ENCODE measurements around the gene BCL2L11.

Gene BCL2L11

DNA sequence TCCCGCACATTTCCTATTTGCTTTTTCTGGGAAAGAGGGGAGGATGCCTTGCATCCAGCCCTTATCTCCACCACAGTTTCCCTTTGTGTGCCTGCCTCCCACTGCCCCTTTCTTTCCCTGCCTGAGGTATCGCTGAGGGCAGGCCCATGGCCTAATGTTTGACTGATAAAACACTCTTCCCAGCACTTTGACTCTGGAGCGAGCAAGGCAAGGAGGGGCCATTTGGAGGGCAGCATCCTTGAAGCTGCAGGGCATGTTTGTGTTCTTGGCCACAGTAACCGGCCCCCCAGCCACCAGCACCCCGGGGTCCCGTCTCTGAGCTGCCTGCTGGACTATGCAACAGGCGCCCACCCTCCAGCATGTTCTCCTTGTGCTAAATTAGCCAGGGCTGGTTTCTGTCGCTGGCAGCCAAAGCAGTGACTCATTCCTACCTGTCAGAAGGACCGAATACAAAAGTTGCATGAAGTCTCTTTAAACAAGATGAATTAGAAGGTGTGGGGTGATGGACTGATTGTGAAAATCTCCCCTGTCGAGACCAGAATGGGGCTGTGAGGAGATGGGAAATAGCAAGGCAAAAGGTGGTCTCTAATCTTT lies 50.7 kb downstream of the BCL2L11 start:
- no peak for DNase-seq

- DNase-seq: no peak
These were observed 52.0 kb downstream of the BCL2L11 start for GRCh38 chr2:111172666-111173065.

DNA sequence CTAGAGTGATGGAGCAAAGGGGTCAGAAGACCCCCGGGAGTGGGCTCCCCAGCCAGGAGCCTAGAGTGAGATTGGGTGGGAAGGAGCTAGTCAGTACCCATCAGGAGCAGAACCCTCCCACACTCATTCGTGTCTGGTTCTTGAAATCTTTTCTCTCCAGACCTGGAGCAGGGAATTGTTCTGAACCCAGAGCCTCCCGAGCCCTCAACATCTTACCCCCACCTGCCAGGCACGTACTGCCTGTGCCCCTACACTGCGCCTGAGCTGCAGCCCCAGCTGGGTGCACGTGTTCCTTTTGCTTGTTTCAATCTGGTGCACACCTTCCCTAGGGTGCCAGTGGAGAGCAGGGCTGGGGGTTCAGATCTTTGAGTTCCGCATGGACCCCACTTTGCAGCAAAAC lies 52.6 kb downstream of the BCL2L11 start:
- no peak for DNase-seq

- DNase-seq: no peak
These were observed 53.1 kb downstream of the BCL2L11 start for GRCh38 chr2:111173856-111174255.

DNA sequence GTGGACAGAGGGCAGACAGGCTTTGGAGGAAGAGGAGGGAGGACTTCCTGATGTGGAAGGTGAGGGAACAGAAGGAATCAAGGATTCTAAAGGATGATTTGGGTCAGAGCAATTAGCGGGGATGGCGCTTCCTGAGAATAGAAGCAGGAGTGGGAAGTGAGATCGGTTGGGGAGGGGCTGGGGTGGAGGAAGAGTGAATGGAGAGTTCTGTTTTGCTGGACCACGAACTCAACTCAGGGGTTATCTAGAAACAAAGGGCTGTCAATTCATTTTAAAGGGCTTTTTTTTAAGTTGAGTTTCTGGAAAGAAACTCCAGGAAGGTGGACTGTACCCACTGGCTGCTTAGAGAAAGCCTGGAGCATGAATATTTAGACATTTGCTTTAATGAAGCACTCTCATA lies 54.9 kb downstream of the BCL2L11 start:
- DNase-seq: no peak

DNA sequence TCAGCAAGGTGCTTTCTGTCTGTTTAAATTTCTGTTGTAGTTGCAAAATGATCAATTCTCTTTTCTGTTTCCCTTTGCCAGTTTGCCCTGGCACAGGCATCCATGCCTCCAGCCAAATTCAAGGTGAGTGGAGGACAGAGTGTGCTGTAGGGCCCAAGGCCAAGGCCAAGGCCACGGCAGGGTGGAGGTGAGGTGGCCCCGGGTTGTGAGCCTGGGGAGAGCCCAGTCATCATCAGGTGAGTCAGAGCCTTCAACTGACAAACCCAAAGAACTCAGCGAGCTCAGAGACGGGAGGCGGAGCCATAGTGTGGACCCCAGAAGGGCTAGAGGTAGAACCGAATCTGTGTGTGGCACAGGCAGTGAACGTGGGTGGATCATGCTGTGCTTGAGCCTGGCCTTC lies 55.7 kb downstream of the BCL2L11 start:
- DNase-seq: no peak

- no peak for DNase-seq
These were observed 56.2 kb downstream of the BCL2L11 start for GRCh38 chr2:111176867-111177266.

DNA sequence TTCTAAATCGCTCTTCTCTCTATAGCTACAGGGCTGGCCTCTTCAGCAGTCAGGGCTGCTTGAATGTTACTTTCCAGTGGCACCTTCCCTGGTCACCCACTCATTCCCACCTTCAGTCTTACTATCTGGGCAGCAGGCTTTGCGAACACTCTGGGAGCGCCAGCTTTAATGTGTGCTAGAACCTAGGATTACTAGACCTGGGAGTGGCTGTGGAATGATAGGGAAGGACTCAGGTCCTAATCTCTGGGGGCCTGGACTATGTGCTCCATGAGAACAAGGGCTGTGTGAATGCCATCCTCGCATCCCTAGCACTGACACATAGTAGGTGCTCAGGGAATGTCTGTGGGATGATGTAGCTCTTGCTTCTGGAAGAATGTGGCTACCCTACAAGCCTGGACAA lies 57.6 kb downstream of the BCL2L11 start:
- DNase-seq: no peak

DNA sequence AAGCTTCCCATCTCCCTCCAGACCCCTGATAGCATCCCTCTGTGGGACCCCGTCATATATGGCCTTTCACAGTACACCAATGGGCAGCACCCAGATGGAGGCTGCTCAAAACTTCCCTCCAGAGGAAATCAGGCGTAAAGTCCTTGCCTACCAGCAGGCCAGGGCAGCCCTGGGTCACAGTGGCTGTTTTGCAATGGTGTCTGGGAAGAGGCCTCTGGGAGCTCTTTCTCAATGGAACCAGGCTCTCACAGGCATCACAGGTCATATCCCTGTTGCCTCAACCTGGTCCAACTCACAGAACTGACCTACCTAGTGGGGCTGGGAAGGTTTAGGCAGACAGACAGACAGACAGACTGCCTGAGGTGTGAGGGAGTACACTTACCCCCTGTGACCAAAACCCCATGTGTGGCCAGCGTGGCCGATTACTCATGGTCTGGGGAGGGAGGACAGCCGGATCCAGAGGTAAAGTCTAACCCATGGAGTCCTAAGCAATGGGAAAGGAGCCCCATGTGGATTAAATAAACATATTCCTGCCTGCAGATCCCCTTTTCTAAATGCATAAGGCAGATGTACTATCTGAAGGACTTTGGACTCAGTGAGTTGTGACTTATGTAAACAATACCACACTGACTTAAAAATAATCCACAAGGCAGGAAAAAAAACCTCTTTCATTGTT lies 58.2 kb downstream of the BCL2L11 start:
- DNase-seq: no peak

GRCh38 chr2:111182121-111182520 lies 61.4 kb downstream of the BCL2L11 start:
- DNase-seq: no peak

- no peak for DNase-seq
These were observed 62.0 kb downstream of the BCL2L11 start for GRCh38 chr2:111182740-111183139.

DNA sequence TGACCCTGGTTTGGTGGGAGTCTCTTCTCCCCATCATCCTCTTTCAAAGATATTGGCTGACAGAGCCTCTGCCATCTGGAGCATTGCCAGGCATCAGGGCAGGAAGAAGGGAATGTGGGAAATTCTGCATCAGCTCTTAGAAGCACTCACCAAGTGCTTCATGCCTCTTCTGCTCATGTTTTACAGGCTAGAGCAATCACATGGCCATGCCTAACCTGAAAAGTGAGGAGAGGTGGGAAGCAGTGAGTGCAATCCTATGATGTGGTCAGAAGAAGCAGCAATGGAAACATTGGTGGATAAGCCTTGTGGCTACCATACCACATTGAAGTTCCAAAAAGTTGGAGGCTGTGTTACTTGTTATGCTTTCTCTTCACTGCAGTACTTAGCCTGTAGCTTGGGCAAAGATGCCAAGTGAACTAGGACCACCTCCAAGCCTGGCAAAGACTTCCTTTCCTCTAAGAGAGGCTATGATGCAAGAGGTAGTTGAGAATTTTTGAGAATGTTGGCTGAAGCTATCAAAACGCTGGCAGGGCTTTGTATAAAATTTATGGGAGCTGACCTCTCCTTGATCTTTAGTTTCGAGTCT lies 64.1 kb downstream of the BCL2L11 start:
- no peak for DNase-seq

DNA sequence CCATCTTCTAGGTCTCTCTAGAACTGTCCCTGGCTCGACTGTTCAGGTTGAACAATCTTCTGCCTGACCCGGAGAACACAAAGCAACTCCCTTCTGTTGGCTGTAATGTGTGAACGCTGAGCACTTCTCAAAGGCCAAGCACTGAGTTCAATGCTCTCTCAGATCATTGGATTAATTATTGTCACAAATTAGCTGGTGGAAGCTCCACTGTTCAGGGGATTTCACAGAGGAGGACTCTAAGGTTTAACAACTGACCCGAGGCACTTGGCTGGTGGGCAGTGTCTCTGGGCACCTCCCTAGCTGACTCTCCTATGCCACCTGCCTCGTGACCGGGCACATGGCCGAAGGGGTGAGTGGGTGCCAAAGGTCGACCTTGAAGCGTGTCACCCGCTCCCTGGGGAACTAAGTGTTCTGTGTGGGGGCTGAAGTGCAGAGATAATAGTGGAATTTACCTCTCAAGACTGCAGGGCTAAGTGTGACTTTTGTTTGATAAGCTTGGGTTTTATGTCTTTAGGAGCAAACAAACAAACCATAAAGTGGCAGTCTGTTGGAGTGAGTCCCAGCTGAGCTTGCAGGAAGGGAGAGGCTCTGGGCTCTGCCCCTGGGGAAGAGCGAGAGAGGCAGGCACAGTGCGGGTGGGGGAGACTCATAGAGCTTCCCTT lies 64.8 kb downstream of the BCL2L11 start:
- DNase-seq: no peak

- no peak for DNase-seq
These were observed 65.5 kb downstream of the BCL2L11 start for GRCh38 chr2:111186121-111186715.

GRCh38 chr2:111186933-111187332 lies 66.2 kb downstream of the BCL2L11 start:
- DNase-seq: no peak

- no peak for DNase-seq
These were observed 68.0 kb downstream of the BCL2L11 start for GRCh38 chr2:111188681-111189080.

GRCh38 chr2:111189106-111189505 lies 68.4 kb downstream of the BCL2L11 start:
- DNase-seq: no peak

GRCh38 chr2:111190816-111191540 lies 70.3 kb downstream of the BCL2L11 start:
- no peak for DNase-seq

GRCh38 chr2:111191877-111192276 lies 71.2 kb downstream of the BCL2L11 start:
- no peak for DNase-seq

DNA sequence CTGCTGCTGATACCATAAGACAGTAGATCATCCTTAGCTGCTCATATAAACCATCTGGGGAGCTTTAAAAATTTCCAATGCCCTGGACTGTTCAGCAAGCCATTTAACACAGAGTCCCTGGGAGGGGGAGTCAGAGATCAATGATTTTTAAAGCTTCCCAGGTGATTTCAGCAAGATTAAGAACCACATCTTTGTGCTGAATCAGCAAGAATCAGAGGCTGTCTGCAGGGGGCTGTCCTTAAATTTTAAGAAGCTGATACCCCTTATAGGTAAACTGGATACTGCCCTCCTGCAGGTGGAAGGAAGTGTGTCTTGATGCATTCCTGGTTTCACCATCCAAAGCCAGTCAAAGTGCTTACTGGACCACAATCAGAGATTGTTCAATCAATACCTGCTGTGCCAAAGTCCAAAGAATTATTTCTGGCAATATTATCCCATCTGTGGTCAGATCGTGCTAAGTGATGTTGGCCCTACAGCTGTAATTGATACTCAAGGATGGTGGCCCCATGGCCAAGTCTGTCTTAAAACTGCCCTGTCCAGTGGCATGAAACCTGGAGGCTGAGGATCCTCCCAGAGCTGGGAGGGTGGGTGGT lies 72.2 kb downstream of the BCL2L11 start:
- DNase-seq: no peak

DNA sequence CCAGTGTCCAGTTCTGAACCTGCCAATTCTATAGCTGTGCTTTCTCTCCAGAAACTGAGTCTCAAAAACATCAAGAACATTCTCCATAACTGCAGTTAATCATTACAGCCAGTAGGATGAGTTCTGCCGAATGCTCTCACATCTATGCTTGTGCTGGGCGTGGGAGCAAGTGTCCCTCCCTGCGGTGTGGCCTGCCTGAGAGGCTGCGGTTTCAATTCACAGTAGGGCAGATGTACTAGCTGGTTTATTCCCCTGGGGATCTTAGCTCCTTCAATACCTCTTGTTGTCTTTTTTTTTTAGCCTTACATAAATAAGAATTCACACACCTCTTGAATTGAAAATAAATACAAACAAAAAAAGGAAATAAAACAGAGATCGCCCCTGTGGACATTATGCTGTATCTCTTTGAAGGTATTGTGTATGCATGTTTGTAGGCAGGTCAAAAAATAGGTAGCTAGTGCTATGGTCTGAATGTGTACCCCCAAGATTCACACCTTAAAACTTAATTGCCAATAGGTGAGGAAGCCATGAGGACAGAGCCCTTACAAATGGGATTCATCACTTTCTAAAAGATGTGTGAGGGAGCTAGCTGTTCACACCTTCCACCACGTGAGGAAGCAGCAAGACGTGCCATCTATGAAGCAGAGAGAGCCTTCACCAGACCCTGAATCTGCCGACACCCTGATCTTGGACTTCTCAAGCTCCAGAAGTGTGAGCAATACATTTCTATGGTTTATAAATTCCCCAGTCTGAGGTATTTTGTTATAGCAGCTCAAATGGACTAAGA lies 74.3 kb downstream of the BCL2L11 start:
- DNase-seq: no peak

DNA sequence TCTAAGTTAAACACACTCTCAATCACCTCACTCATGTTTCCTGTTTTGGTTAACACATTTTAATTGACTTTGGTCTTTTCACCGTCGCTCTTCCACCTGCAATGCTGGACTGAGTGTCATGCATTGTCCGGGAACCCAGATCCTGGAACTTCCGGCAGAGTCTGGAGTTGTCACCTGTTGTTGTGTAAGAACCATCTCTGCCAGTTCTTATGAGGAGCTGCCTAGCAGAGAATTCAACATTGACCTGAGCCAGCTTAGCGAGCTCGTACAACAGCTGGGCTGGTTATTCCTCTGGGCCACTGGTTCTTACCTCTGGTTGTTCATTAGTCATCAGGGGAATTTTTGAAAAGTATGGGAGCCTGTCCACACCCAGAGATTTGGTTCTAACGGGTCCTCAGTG lies 75.7 kb downstream of the BCL2L11 start:
- no peak for DNase-seq

All from activated T-cell treated with anti-CD3 and anti-CD28 coated beads, Interleukin-2, amount 50 U/mL, for 1 hour (primary cell).